Suprapubic skin (tissue), 4 donors: ENCODE results near the gene CIPC. TPM values are rescaled to one million over a fixed set of nuclear protein-coding genes. Genes with fewer than 3 reads are reported as not detected.

Experiments used
- DNase-seq, 2 donors: peaks; one replicate each; pipeline ENCODE4 v3.0.0-alpha.2; 2019; ENCODE audit warnings: low spot score in 2 of 2
- H3K27ac ChIP-seq: fragments of 200-600 bp; sonication (generic); one replicate; pipeline ENCODE4 v1.5.1; 2019
- H3K27me3 ChIP-seq: fragments of 200-600 bp; sonication (generic); one replicate; pipeline ENCODE4 v1.5.1; 2019
- H3K36me3 ChIP-seq: fragments of 200-600 bp; sonication (generic); one replicate; pipeline ENCODE4 v1.5.1; 2019
- H3K4me1 ChIP-seq: fragments of 200-600 bp; sonication (generic); one replicate; pipeline ENCODE4 v1.5.1; 2019
- H3K4me3 ChIP-seq: fragments of 200-600 bp; sonication (generic); one replicate; pipeline ENCODE4 v1.5.1; 2019; ENCODE audit warnings: mild to moderate bottlenecking
- H3K9me3 ChIP-seq: fragments of 200-600 bp; sonication (generic); one replicate; pipeline ENCODE4 v1.5.1; 2019
- EP300 ChIP-seq: sonication (generic); formaldehyde crosslinking; IDR thresholded peaks from one replicate; pipeline ENCODE4 v1.6.1; 2017; ENCODE audit warnings: antibody characterized with exemption
- POLR2A ChIP-seq, 2 donors: fragments of 450-650 bp; IDR thresholded peaks; one replicate each; pipeline ENCODE4 v1.6.1; 2017; ENCODE audit warnings: antibody characterized with exemption in 2 of 2, mild to moderate bottlenecking in 2 of 2, moderate library complexity in 2 of 2
- POLR2AphosphoS5 ChIP-seq, 3 donors: sonication (generic); formaldehyde crosslinking; IDR thresholded peaks; one replicate each; pipeline ENCODE4 v1.6.1; 2017; ENCODE audit warnings: antibody characterized with exemption in 3 of 3
- WGBS: methylation state at CpG from one replicate; pipeline ENCODE4 v1.1.5; 2018; 5-methylcytosine and 5-hydroxymethylcytosine counted together
- total RNA-seq, 4 donors: library from RNA; depleted of rRNA; stranded (reverse); fragments of >200 nt; gene quantifications; one replicate each; pipeline ENCODE4 v1.1.0, GENCODE V29; 2016
- TF ChIP-seq, protein P1 (sequence below), 2 donors: fragments of 200-600 bp in 1 of 2; fragments of 450-650 bp in 1 of 2; sonication (generic) in 1 of 2; IDR thresholded peaks; one replicate each; pipeline ENCODE4 v1.5.1; 2016 to 2019; ENCODE audit warnings: antibody characterized with exemption in 2 of 2, mild to moderate bottlenecking in 1 of 2, moderate library complexity in 1 of 2

The CIPC gene
- total RNA-seq, 4 donors from 2014 or later: 47.2 to 79.0 (median 53.9) TPM

- 38% methylated on average over 2 of the region's 2 CpGs for WGBS
- TF ChIP-seq, protein P1, sequence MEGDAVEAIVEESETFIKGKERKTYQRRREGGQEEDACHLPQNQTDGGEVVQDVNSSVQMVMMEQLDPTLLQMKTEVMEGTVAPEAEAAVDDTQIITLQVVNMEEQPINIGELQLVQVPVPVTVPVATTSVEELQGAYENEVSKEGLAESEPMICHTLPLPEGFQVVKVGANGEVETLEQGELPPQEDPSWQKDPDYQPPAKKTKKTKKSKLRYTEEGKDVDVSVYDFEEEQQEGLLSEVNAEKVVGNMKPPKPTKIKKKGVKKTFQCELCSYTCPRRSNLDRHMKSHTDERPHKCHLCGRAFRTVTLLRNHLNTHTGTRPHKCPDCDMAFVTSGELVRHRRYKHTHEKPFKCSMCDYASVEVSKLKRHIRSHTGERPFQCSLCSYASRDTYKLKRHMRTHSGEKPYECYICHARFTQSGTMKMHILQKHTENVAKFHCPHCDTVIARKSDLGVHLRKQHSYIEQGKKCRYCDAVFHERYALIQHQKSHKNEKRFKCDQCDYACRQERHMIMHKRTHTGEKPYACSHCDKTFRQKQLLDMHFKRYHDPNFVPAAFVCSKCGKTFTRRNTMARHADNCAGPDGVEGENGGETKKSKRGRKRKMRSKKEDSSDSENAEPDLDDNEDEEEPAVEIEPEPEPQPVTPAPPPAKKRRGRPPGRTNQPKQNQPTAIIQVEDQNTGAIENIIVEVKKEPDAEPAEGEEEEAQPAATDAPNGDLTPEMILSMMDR (IDR thresholded peaks at IDR 0.05): no peak
- TF ChIP-seq EP300 (no peak), POLR2AphosphoS5 (IDR thresholded peaks at IDR 0.05) (no peak), POLR2A (IDR thresholded peaks at IDR 0.05) (no peak)
Measured at GRCh38 chr14:77088645-77089044, 9.4 kb upstream of the CIPC start.

GRCh38 chr14:77091518-77091917 is 6.5 kb upstream of the CIPC start:
- Histone ChIP-seq H3K4me3 (no peak overlapping the region), H3K27me3 (no peaks in the 10 kb centered on the region), H3K36me3 (no peaks in the 10 kb centered on the region), H3K27ac (no peak overlapping the region), H3K9me3 (peaks cover 8% of the 10 kb centered on the region), H3K4me1 (peaks cover 44% of the 10 kb centered on the region)
- DNase-seq: no peak
- no peak for TF ChIP-seq POLR2AphosphoS5 (IDR thresholded peaks at IDR 0.05)
- no peak for TF ChIP-seq EP300
- no peak for TF ChIP-seq POLR2A (IDR thresholded peaks at IDR 0.05)
- TF ChIP-seq, protein P1 (IDR thresholded peaks at IDR 0.05): no peak

More at GRCh38 chr14:77088645-77089044, 9.4 kb upstream of the CIPC start:
- H3K27me3 ChIP-seq: no peaks in the 10 kb centered on the region
- H3K9me3 ChIP-seq: peaks cover 8% of the 10 kb centered on the region
- H3K4me3 ChIP-seq: no peak overlapping the region
- peak overlapping the region; percentile 89 for H3K27ac ChIP-seq
- H3K4me1 ChIP-seq: peaks cover 47% of the 10 kb centered on the region
- no peak for DNase-seq
- H3K36me3 ChIP-seq: no peaks in the 10 kb centered on the region

DNA sequence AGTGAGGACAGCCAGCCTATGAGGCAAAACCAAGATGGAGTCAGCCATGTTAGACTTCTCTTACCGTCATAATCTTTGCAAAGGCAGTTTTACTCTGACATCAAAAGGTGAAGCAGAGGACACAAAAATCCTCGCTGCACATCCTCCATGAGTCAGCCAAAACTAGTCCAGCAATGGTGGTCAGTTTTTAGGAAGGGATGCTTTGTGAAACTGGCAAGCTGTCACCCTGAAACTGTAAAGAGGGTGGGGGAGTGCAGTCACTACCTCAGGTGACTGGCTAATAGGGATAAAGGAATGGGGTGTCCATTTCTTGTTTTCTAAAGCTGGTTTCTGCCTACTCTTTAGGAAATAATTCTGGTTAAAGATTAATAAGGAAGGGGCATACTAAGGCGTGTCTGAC is 5.4 kb upstream of the CIPC start:
- no peak for DNase-seq
- Histone ChIP-seq H3K27me3 (no peaks in the 10 kb centered on the region), H3K9me3 (peaks cover 8% of the 10 kb centered on the region), H3K4me3 (no peak overlapping the region), H3K27ac (no peak overlapping the region), H3K36me3 (no peaks in the 10 kb centered on the region), H3K4me1 (peaks cover 47% of the 10 kb centered on the region)
- WGBS: 91% methylated on average over 3 of the region's 3 CpGs
- TF ChIP-seq, protein P1 (IDR thresholded peaks at IDR 0.05): no peak
- TF ChIP-seq EP300 (no peak), POLR2AphosphoS5 (IDR thresholded peaks at IDR 0.05) (no peak), POLR2A (IDR thresholded peaks at IDR 0.05) (no peak)

- Histone ChIP-seq H3K4me3 (no peak overlapping the region), H3K27me3 (no peaks in the 10 kb centered on the region), H3K27ac (no peak overlapping the region), H3K4me1 (peaks cover 41% of the 10 kb centered on the region), H3K36me3 (no peaks in the 10 kb centered on the region), H3K9me3 (peaks cover 8% of the 10 kb centered on the region)
- TF ChIP-seq, protein P1 (IDR thresholded peaks at IDR 0.05): peak; percentile 57 to 62
- no peak for TF ChIP-seq EP300
- no peak for TF ChIP-seq POLR2A (IDR thresholded peaks at IDR 0.05)
- no peak for TF ChIP-seq POLR2AphosphoS5 (IDR thresholded peaks at IDR 0.05)
- DNase-seq: peak; percentile 84 to 90
- 24% methylated on average over 8 of the region's 8 CpGs for WGBS
Measured at GRCh38 chr14:77094672-77095284, 3.3 kb upstream of the CIPC start.

- Histone ChIP-seq H3K27me3 (no peaks in the 10 kb centered on the region), H3K36me3 (no peaks in the 10 kb centered on the region), H3K27ac (peak overlapping the region; percentile 99), H3K4me3 (peak overlapping the region; percentile 97), H3K9me3 (no peaks in the 10 kb centered on the region), H3K4me1 (peaks cover 64% of the 10 kb centered on the region)
- 2% methylated on average over 20 of the region's 20 CpGs for WGBS
- no peak for TF ChIP-seq EP300
- DNase-seq: no peak
Measured at GRCh38 chr14:77097006-77097699, 905 bp upstream of the CIPC start.
